Anterior cingulate cortex (tissue), 58 donors: ENCODE measurements around the gene SSR4.

Experiments
- DNase-seq, 58 donors: peaks; one replicate each; lab custom pipeline; 2025; lab: John Stamatoyannopoulos, UW

The SSR4 gene

DNA sequence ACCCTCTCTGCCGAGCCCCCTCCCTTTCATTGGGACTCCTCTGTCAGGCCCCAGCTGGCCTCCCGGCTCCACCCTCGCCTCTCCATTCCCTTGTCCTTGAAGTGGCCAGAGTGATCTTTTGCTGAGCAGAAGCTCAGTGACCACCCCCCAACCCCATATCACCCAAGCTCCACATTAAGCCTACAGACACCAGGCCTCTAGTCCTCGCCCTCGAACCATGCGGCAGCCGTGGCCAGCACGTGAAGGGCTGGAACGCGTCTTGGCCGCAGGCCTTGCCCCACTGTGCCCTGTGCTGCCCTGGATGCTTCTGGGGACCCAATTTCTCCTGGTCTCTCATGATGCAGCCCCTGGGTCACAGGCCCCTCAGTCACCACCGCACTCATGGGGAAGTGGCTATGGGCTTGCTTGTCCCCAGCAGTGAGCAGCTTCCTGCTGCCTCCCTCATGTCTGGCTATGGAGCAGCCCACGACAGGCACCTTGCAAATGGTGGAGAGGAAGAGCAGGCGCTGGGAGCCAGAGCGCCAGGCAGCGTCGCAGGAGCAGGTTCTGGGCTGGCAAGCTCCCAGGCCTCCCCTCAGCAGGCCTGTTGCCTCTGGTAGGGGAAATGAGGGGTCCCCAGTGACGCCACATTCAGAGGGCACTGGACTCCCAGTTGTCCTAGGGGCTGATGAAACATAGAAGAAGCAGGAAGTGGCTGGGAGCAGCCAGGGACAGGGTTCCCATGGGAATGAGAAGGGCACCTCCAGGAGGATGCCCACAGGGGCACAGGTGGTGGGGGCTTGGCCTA lies 14.4 kb upstream of the SSR4 start:
- no peak for DNase-seq

DNA sequence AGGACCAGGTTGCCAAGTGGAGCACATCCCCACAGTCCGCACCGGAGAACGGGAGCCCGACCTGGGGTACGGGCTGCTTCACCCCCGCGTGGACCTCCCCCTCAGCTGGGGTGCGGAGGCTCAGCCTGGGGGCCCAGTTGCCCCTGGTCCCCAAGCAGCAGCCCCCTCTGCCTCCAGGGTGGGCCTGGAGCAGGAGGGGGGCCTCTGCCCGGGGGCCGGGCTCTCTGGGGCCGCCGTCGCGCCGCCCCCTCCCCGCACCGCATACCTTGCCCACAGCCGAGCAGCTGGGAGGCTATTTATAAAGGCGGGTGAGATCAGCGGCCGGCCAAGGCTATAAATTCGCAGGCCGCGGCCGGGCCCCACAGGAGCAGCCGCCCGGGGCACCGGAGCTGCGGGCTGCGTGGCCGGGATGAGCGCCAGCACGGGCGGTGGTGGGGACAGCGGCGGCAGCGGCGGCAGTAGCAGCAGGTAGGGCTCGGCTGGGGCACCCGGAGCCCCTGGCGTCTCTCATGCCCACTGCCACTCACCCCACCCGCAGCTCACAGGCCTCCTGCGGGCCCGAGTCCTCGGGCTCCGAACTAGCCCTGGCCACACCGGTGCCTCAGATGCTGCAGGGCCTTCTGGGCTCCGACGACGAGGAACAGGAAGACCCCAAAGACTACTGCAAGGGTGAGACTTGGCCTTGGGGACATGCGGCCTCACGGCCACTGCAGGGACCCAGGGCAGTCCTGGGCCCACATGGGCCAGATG lies 13.6 kb upstream of the SSR4 start, which contains the start of gene SRPK3:
TSS of gene SRPK3 (plus strand) at position 364 of the 750 bp plus-strand sequence. CDS start at position 410, 46 bp downstream.
- no peak for DNase-seq

DNA sequence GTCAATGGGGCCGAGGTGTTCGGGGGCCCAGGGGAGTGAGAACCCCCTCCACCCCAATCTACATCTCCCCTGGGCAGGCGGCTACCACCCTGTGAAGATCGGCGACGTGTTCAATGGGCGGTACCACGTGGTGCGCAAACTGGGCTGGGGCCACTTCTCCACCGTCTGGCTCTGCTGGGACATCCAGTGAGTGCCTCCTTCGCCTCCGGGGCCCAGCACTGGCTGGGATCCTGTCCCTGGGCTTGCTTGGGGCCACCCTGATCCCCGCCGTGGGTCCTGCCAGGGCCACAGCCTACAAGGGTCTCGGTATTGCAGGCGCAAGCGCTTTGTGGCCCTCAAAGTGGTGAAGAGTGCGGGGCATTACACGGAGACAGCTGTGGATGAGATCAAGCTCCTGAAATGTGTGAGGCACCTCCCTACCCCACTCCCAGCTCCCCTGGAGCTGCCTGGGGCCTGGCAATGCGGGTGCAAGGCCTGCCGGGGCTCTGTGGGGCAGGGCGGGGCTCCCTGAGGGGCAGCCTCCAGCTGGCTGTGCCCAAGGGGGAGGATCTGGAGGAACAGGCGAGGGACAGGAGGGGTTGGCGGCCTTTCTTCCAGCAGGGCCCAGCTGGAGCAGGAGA lies 12.9 kb upstream of the SSR4 start:
- DNase-seq, result peak in 4 of 58 donors; percentile 7 to 40 (median 27)

DNA sequence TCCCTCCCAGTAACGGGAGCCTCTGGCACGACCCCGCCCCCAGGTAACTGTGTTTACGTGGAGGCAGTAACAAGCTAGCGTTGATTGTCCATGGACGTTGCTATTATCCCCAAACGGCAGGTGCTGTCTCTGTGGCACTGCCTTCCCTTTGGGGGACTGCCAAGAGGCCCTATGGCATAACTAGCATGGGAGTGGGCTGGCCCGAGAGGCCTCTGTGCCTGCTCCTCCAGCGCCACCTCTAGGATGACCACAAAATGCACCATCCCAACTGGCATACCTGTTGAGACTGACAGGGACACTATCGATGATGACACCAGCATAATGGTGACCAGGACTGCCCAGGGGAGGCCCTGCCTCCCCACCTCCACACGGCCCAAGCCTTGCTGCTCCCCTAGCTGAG lies 12.2 kb upstream of the SSR4 start:
- DNase-seq, result peak in 12 of 58 donors; percentile 5 to 47 (median 21)

DNA sequence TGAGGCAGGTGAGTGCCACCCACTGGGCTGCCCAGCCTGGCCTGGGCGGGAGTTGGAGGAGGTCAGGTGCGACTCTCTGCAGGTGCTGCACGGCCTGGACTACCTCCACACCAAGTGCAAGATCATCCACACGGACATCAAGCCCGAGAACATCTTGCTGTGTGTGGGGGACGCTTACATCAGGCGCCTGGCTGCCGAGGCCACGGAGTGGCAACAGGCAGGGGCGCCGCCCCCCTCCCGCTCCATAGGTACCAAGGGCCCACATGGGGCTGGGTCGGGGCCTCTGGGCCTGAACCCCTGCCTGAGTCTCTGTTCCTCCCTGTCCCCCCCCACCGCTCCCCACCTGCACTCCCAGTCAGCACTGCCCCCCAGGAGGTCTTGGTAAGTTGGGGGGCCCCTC lies 11.6 kb upstream of the SSR4 start:
- DNase-seq, result no peak

DNA sequence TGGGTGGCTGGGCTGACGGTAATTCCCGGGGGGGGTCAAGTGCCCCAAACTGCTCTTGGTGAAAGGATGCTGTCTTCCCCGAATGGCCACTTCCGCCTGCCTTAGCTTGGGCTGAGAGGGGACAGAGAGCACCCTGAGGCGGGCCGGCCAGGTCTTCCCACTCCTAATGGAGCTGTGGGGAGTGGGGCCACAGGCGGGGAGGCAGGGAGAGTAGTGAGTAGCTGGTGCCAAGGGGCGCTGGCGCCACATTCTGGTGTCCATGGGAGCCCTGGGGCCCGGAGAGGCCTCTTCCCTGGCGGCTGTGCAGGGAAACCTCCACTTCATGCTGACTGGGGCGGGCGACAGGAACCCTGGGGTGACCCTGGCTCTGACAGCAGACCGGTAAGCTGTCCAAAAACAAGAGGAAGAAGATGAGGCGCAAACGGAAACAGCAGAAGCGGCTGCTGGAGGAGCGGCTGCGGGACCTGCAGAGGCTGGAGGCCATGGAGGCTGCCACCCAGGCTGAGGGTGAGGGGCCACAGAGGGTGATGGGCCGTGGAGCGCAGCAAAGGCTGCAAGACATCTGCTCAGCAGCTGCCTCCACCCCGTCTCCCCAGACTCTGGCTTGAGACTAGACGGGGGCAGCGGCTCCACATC lies 11.0 kb upstream of the SSR4 start:
- no peak for DNase-seq

DNA sequence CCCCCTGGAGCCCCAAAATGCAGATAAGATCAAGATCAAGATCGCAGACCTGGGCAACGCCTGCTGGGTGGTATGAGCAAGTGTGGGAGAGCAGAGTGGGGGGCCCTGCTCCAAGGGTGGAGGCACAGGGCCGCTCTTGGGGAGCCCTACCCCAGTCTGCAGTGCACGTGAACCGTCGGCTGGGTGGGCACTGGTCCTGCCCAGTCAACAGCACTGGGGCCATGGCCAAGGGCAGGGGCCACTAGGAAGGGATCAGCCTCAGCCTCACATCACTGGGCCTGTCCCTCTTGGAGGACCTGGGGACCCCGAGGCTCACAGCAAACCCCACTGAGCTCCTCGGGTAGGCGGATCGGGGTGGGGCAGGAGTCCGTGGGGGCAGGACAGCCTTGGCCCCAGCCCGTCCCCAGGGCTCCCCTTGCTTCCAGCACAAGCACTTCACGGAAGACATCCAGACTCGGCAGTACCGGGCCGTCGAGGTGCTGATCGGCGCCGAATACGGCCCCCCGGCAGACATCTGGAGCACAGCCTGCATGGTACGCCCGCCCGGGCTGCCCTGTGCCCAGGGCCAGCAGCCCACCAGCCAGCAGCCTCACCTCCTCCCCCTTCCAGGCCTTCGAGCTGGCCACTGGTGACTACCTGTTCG lies 10.0 kb upstream of the SSR4 start:
- DNase-seq, result no peak

DNA sequence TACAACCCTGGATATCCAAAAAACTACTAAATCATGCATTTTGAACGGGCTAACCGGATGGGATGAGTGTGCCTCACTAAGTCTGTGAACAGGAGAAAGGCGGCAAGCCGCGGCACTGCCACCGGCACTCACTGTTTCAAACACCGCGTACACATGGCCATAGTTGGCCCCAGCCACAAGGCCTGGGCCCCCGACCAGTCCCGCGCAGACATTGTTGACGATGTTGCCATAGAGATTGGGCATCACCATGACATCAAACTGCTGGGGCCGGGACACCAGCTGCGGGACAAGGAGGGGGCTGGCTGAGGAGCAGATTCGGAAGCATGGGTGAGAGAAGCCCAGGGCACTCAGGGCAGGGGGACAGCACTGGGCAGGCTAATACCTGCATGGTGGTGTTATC lies 7.8 kb upstream of the SSR4 start:
- no peak for DNase-seq

DNA sequence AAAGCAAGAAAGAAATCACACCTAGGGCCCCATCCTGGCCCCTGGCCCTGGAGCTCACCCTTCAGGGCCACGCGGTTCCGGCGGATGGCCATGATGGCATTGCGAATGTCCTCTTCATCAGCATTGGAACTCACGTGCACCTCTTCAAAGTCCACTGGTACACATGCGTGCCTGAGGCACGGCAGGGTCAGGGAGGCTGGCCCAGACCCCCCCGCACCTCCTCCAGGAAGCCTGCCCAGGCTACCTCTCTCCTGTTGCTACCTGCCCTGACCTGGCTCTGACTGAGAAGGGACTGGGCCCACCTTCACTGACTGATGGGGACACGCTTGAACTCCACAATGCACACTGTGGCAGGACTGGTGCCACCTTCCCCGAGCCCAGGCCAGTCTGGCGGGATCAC lies 4.8 kb upstream of the SSR4 start:
- no peak for DNase-seq

DNA sequence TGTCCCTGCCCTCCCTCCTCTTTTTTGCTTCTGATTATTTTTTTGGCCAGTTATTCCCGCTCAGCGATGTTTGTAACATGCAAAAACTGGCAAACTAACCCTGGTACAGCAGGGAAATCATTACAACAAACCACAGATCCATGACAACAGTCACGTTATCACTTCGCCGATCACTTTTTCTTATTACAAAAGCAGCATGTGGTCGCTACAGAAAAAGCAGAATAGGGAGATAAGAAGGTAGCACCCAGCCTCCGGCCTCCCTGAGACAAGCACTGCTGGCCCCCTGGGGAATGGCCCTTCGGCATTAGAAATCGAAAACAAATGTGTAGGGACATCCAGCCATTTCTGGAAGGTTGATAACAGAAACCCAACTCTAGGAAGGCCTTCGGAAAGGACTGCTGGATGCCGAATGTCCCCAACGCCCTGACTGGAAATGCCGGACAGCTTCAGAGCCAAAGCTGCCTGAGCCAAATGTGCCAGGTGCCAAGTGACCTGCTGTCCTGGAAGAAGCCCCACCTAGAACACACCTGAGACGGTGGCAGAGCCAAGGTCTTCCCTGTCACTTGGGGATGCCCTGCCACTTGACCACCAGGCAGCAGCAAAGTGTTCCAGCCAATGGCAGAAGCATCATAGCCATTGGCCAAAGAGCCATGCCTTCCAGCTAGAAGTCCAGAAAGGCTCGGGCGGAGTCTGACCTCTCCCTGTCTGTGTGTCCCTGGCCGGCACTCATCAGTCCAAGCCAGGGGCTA lies 3.2 kb upstream of the SSR4 start:
- DNase-seq, result no peak

DNA sequence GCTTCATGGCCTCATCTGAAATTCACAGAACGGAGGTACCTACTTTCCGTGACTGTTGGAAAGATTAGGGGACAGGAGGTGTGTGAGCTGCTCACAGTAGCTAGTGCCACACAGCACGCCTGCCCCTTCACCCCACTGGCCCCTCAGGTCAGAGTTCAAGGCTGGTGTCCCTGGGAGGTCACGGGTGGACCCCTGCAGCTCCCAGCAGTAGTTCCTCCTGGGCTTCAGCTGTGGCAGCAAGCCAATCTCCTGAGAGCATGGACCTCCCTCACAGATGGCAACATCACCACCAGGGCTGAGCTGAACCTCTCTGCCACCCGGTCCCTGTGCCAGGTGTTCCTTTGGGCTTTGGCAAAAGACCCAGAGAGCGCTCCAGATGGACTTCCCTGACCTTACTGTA lies 2.1 kb upstream of the SSR4 start:
- DNase-seq, result no peak

DNA sequence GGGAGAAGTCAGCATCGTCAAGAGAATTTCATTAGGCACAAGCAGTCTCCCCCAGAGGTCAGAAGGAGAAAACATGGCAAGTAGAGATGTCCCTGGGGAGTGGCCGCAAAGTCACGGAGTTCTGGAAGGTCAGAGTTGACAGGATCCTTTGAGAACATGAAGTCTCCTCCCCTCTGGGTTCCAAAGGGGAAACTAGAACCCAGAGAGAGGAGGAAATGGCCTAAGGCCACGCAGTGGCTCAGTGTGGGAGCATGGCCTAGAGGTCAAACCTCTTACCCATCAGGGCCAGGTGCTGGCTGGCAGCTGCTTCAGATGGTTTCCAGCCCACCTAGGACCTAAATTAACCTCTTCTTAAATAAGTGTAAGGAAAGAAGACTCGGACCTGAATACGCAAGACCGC lies 1.2 kb upstream of the SSR4 start:
- no peak for DNase-seq

DNA sequence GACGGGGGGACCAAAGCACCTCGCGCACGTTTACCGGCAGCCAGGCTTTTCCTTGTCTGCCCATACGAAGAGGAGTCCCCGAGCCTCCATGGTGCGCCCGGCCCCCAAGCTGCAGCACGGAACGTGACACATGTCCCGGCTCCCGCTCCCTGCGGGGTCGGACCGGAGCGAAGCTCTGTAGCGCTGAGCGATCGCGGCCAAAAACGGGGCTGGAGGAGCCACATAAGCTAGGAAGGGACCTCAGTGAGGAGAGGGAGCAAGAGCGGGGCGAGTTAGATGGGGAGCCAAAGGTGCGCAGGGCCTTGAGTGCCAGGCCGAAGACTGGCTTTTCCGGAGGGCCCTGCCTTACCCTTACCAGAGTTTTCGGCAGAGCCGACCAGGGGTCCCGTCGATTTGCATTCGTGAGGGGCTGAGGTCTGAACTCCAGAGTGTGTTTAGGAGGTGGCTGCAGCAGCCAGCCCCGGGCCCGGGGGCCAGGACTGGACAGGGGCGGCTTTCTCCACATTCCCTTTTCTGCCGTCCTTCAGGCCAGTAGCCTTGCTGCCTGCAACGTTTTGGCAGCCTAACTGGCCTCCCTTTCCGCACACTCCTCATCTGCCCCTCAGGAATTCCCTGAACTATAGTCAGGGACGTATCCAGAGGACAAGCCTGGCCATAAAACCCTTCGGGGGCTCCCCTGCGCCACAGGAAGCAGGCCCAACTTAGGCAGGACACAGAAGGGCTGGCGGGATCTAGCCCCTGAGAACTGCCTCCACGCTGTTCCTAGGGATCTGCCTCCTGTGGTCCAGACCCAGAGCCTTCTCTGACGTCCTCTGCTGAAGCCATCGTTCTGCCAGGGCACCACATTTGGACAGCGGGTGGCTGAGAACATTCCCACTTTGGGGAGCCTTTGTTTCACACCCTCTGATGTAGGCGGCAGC lies 689 bp downstream of the SSR4 start:
- DNase-seq, result peak in 1 of 58 donors; percentile 38

DNA sequence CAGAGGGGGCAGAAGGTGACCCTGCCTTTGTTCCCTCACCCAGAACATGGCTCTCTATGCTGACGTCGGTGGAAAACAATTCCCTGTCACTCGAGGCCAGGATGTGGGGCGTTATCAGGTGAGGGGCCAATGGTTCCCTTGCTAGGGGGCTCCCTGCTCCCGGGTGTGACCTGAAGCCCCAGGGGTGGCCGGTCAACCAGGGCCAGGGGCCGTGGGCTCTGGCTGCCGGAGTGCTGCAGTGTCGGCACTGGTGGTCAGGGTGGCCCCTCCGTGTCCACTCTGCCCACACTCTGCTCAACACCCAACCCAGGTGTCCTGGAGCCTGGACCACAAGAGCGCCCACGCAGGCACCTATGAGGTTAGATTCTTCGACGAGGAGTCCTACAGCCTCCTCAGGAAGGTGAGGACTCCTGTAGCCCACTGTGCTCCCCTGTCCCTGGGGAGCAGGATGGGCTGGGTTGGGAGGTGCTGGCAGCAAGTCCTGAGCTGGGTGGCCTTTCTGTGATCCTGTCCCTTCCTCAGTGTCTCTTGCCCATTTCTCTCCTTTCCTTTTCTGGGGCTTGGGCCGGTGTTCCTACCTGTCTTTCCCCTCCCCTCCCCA lies 3.0 kb downstream of the SSR4 start:
- no peak for DNase-seq

DNA sequence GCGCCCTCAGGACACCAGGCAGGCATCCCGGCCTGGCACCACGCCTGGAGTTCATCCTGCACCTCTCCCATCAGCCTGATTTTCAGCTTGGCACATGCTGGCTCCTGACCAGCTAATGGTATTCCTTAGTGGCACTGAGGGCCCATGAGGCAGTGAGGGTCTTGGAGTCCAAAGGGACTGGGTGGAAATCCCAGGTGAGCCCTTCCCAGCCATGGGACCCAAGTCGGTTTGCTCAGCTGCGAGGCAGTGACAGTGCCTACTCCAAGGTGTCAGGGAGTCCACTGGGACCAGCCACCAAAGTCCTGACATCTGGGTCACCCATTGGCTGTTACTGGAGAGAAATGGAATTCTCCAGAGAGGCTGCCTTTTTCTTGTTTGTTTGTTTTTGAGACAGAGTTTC lies 4.9 kb downstream of the SSR4 start:
- no peak for DNase-seq

DNA sequence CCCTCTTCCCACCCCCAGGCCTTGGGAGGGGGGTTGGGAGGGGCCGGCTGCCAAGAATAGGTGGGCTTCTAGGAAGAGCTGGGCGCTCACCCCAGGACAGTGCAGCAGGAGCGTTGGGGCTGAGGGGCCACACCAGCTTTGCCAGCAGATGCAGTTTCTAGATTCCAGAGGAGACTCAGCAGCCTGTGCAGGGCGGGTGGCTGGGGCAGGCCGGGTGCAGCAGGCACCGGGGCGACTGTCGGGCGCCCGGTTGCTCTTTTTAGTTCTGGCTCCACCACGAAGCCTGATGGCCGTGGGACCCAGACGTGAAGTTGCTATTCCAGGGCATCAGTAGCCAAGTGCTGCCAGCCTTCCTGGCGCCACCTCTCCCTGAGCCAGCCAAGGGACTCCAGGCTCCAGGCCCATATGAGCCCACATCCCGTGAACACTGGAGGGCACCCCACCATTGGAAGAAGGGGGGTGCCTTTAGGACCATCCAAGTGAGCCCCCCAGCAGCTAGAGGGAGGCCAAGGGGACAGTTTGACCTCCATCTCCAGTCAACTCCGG lies 5.8 kb downstream of the SSR4 start:
- peak in 13 of 58 donors; percentile 2 to 63 (median 24) for DNase-seq

DNA sequence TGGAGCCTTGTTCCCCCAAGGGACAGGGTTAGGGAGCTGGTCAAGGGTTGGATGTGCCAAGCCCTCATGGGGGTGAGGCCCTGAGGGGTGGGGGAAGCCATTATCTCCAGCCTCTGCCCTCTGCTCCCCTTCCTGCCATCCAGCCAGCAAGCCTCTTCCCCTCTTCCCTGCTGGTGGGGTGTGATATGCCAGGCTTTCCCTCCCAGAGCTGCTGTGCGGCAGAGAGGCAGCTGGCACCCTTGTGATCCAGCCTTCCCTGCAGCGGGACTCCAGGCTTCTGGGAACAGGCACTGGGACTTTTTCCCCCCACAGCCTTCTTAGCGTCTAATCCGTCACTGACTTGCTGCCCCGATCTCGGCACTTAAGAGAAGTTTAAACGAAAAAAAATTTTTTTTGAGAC lies 6.3 kb downstream of the SSR4 start:
- no peak for DNase-seq

DNA sequence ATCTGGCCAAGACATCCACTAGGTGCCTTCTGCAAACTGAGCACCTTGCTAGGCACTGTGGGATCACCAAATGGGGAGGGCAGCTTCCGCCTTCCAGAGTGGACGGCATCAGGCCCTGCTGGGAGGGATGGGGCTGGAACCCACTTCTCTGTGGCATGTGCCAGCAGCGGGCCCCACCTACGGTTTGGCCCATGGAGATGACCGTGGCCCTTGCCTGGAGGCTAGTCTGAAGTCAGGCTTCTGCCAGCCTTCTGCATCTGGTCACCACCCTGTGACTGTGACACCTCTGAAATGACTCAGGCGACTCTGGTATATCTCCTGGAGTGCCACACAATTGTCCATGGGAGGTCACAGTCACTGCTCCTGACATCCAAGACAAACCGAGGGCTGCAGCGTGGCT lies 7.2 kb downstream of the SSR4 start:
- no peak for DNase-seq
